Lower lobe of right lung (tissue), 2 donors: Measurements from ENCODE around the gene PXYLP1. TPM values are rescaled to one million over a fixed set of nuclear protein-coding genes. Genes with fewer than 3 reads are reported as not detected.
"Not testable (repeated sequence)": the region's sequence is repeated elsewhere in the genome, so short reads cannot be mapped to it uniquely, and the experiment has no call there.

Experiments
- ATAC-seq, 2 donors: fragments of 200-7000 bp; cut with Tn5 transposase; one replicate each; pipeline ENCODE4 v1.9.1; 2020 to 2022; ENCODE audit warnings: mild to moderate bottlenecking in 2 of 2, moderate library complexity in 2 of 2
- DNase-seq: peaks from one replicate; pipeline ENCODE4 v3.0.0-alpha.2; 2020
- H3K27ac ChIP-seq: fragments of 200-600 bp; one replicate; pipeline ENCODE4 v1.8.0; 2022
- H3K27me3 ChIP-seq: fragments of 200-600 bp; one replicate; pipeline ENCODE4 v1.8.0; 2022; ENCODE audit warnings: low read depth
- H3K36me3 ChIP-seq: fragments of 200-600 bp; one replicate; pipeline ENCODE4 v1.8.0; 2022; ENCODE audit warnings: mild to moderate bottlenecking
- H3K4me1 ChIP-seq: fragments of 200-600 bp; one replicate; pipeline ENCODE4 v1.8.0; 2022
- H3K4me3 ChIP-seq: fragments of 200-600 bp; one replicate; pipeline ENCODE4 v1.8.0; 2022; ENCODE audit warnings: mild to moderate bottlenecking
- H3K9me3 ChIP-seq: fragments of 200-600 bp; one replicate; pipeline ENCODE4 v1.8.0; 2022
- intact Hi-C: fragments of 100-400 bp; cut with DNase I; formaldehyde crosslinking; loops from one replicate; pipeline ENCODE4 v1.11.0; 2022
- total RNA-seq: library from RNA; stranded (reverse); fragmentation: NEBNext Ultra II Directional; extraction: Animal tissue kit (Norgen Biotek cat#: 25700); gene quantifications from one replicate; pipeline ENCODE4 v1.2.1, GENCODE V29; 2021
- TF ChIP-seq, protein P1 (sequence below): fragments of 200-600 bp; IDR thresholded peaks from one replicate; pipeline ENCODE4 v1.8.0; 2022; ENCODE audit warnings: antibody characterized with exemption, mild to moderate bottlenecking
- donor health status: DM: no; HTN: yes; CAD: no; lungs with severe emphysema.

Gene PXYLP1
- total RNA-seq, 1 donor from 2014 or later = 8.9 TPM

DNA sequence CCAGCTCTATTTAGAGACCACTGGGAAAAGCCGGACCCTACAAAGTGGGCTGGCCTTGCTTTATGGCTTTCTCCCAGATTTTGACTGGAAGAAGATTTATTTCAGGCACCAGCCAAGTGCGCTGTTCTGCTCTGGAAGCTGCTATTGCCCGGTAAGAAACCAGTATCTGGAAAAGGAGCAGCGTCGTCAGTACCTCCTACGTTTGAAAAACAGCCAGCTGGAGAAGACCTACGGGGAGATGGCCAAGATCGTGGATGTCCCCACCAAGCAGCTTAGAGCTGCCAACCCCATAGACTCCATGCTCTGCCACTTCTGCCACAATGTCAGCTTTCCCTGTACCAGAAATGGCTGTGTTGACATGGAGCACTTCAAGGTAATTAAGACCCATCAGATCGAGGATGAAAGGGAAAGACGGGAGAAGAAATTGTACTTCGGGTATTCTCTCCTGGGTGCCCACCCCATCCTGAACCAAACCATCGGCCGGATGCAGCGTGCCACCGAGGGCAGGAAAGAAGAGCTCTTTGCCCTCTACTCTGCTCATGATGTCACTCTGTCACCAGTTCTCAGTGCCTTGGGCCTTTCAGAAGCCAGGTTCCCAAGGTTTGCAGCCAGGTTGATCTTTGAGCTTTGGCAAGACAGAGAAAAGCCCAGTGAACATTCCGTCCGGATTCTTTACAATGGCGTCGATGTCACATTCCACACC is 60.9 kb downstream of the PXYLP1 start:
- H3K9me3 ChIP-seq = no peaks in the 10 kb centered on the region
- intact Hi-C loops = no loop called here
- no peak overlapping the region for H3K4me3 ChIP-seq
- peaks cover 9% of the 10 kb centered on the region for H3K4me1 ChIP-seq
- DNase-seq (no peak), ATAC-seq (no peak)
- no peaks in the 10 kb centered on the region for H3K36me3 ChIP-seq
- TF ChIP-seq, protein P1, sequence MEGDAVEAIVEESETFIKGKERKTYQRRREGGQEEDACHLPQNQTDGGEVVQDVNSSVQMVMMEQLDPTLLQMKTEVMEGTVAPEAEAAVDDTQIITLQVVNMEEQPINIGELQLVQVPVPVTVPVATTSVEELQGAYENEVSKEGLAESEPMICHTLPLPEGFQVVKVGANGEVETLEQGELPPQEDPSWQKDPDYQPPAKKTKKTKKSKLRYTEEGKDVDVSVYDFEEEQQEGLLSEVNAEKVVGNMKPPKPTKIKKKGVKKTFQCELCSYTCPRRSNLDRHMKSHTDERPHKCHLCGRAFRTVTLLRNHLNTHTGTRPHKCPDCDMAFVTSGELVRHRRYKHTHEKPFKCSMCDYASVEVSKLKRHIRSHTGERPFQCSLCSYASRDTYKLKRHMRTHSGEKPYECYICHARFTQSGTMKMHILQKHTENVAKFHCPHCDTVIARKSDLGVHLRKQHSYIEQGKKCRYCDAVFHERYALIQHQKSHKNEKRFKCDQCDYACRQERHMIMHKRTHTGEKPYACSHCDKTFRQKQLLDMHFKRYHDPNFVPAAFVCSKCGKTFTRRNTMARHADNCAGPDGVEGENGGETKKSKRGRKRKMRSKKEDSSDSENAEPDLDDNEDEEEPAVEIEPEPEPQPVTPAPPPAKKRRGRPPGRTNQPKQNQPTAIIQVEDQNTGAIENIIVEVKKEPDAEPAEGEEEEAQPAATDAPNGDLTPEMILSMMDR = no peak
- no peak overlapping the region for H3K27ac ChIP-seq
- H3K27me3 ChIP-seq = no peaks in the 10 kb centered on the region

- Histone ChIP-seq H3K27ac (peak overlapping the region; percentile 61), H3K27me3 (no peaks in the 10 kb centered on the region), H3K4me1 (peaks cover 9% of the 10 kb centered on the region), H3K9me3 (no peaks in the 10 kb centered on the region), H3K36me3 (no peaks in the 10 kb centered on the region), H3K4me3 (peak overlapping the region; percentile 48)
- TF ChIP-seq, protein P1 = no peak
- DNase-seq = no peak
- ATAC-seq = no peak
- intact Hi-C loops = no loop called here
Observed at GRCh38 chr3:141294301-141294700, 62.7 kb downstream of the PXYLP1 start.

- H3K36me3 ChIP-seq = no peaks in the 10 kb centered on the region
- peaks cover 9% of the 10 kb centered on the region for H3K4me1 ChIP-seq
- intact Hi-C loops = no loop called here
- DNase-seq (no peak), ATAC-seq (peak; percentile 53 to 76)
- TF ChIP-seq, protein P1 = no peak
- peak overlapping the region; percentile 48 for H3K4me3 ChIP-seq
- H3K27ac ChIP-seq = peak overlapping the region; percentile 61
- no peaks in the 10 kb centered on the region for H3K9me3 ChIP-seq
- H3K27me3 ChIP-seq = no peaks in the 10 kb centered on the region
Observed at GRCh38 chr3:141294848-141295247, 63.2 kb downstream of the PXYLP1 start.

GRCh38 chr3:141300426-141300825 is 68.8 kb downstream of the PXYLP1 start:
- H3K27ac ChIP-seq, ATAC-seq, DNase-seq, intact Hi-C loops, H3K4me1 ChIP-seq, H3K9me3 ChIP-seq, H3K36me3 ChIP-seq, H3K27me3 ChIP-seq, H3K4me3 ChIP-seq: not testable (repeated sequence)

GRCh38 chr3:141302364-141303141 is 70.9 kb downstream of the PXYLP1 start:
- no peak for DNase-seq
- H3K4me1 ChIP-seq = no peaks in the 10 kb centered on the region
- TF ChIP-seq, protein P1 = no peak
- ATAC-seq = peak; percentile 39 to 47
- H3K27me3 ChIP-seq = no peaks in the 10 kb centered on the region
- intact Hi-C loops = no loop called here
- no peak overlapping the region for H3K4me3 ChIP-seq
- H3K36me3 ChIP-seq = no peaks in the 10 kb centered on the region
- no peaks in the 10 kb centered on the region for H3K9me3 ChIP-seq
- H3K27ac ChIP-seq = no peak overlapping the region
